Loucy (cell line): Measurements from ENCODE around the gene C12orf76.

Experiments used
- H2AFZ ChIP-seq: fragments of 200-600 bp; sonication (generic); 2 replicates; pipeline ENCODE4 v1.6.0; 2016; ENCODE audit warnings: antibody characterized with exemption, mild to moderate bottlenecking, low read length, moderate library complexity
- H3F3A ChIP-seq: fragments of 200-600 bp; 2 replicates; pipeline ENCODE4 v1.6.0; 2016; ENCODE audit warnings: antibody characterized with exemption, low read depth, mild to moderate bottlenecking
- H3K27me3 ChIP-seq: fragments of 200-600 bp; sonication (generic); 2 replicates; pipeline ENCODE4 v1.6.1; 2014; ENCODE audit warnings: low read length, mild to moderate bottlenecking; ENCODE audit not compliant: insufficient read depth, poor library complexity, severe bottlenecking
- H3K36me3 ChIP-seq: fragments of 200-600 bp; sonication (generic); 2 replicates; pipeline ENCODE4 v1.6.1; 2016; ENCODE audit warnings: low read length; ENCODE audit not compliant: insufficient read depth
- H3K4me1 ChIP-seq: fragments of 200-600 bp; sonication (generic); 2 replicates; pipeline ENCODE4 v1.5.1; 2014; ENCODE audit warnings: low read length, mild to moderate bottlenecking; ENCODE audit not compliant: insufficient read depth, poor library complexity, severe bottlenecking
- H3K4me2 ChIP-seq: fragments of 200-600 bp; sonication (generic); 2 replicates; pipeline ENCODE4 v1.6.0; 2014; ENCODE audit warnings: antibody characterized with exemption, low read length, low read depth, mild to moderate bottlenecking; ENCODE audit not compliant: poor library complexity, severe bottlenecking
- H3K4me3 ChIP-seq: fragments of 200-600 bp; sonication (generic); 2 replicates; pipeline ENCODE4 v1.5.1; 2014; ENCODE audit warnings: low read length, mild to moderate bottlenecking, mixed read lengths; ENCODE audit not compliant: poor library complexity, severe bottlenecking
- H3K79me2 ChIP-seq: fragments of 200-600 bp; sonication (generic); 2 replicates; pipeline ENCODE4 v1.6.1; 2014; ENCODE audit warnings: low read length; ENCODE audit not compliant: insufficient read depth
- H3K9ac ChIP-seq: fragments of 200-600 bp; sonication (generic); 2 replicates; pipeline ENCODE4 v1.6.0; 2014; ENCODE audit warnings: mild to moderate bottlenecking, low read depth, low read length, moderate library complexity; ENCODE audit not compliant: poor library complexity, severe bottlenecking
- H3K9me2 ChIP-seq: fragments of 200-600 bp; sonication (generic); replicated peaks from 2 replicates; pipeline ENCODE4 v1.6.1; 2016; ENCODE audit warnings: low read depth, low read length, mixed read lengths
- H3K9me3 ChIP-seq: fragments of 200-600 bp; sonication (generic); 2 replicates; pipeline ENCODE4 v1.6.1; 2014; ENCODE audit warnings: mild to moderate bottlenecking, antibody characterized with exemption, low read length, low read depth; ENCODE audit not compliant: insufficient read depth
- H4K20me1 ChIP-seq: fragments of 200-600 bp; sonication (generic); 2 replicates; pipeline ENCODE4 v1.6.0; 2014; ENCODE audit warnings: antibody characterized with exemption, low read length, mild to moderate bottlenecking; ENCODE audit not compliant: insufficient read depth, poor library complexity, severe bottlenecking
- CTCF ChIP-seq: fragments of 200-600 bp; sonication (generic); conservative IDR thresholded peaks from 2 replicates; pipeline ENCODE4 v1.5.1; 2014; ENCODE audit warnings: mild to moderate bottlenecking, antibody characterized with exemption, low read length
- EZH2phosphoT487 ChIP-seq: fragments of 200-600 bp; IDR thresholded peaks from 2 replicates; pipeline ENCODE4 v1.6.1; 2018; ENCODE audit warnings: antibody characterized with exemption, mild to moderate bottlenecking, moderate library complexity, borderline replicate concordance

C12orf76 gene

GRCh38 chr12:110004598-110004997, 43.7 kb downstream of the C12orf76 start:
- Histone ChIP-seq H3K4me2 (peak overlapping the region; percentile 35), H3K9me3 (no peaks in the 10 kb centered on the region), H3K9ac (no peak overlapping the region), H3K27me3 (no peaks in the 10 kb centered on the region), H3K79me2 (peaks cover 80% of the 10 kb centered on the region), H3K4me3 (no peak overlapping the region), H3K36me3 (no peaks in the 10 kb centered on the region), H3F3A (0 out of 2 replicates have a peak, but pooled peaks cover 4% of the 10 kb centered on the region), H2AFZ (no peak overlapping the region), H3K4me1 (peaks cover 25% of the 10 kb centered on the region), H3K9me2 (no peaks in the 10 kb centered on the region), H4K20me1 (peaks cover 4% of the 10 kb centered on the region)
- no peak for TF ChIP-seq EZH2phosphoT487
- TF ChIP-seq CTCF = no peak

GRCh38 chr12:110002676-110003515, 45.4 kb downstream of the C12orf76 start:
- Histone ChIP-seq H3F3A (0 out of 2 replicates have a peak, but pooled peaks cover 4% of the 10 kb centered on the region), H3K9me2 (no peaks in the 10 kb centered on the region), H3K9me3 (no peaks in the 10 kb centered on the region), H3K4me2 (peak overlapping the region; percentile 5), H3K4me3 (no peak overlapping the region), H4K20me1 (peaks cover 6% of the 10 kb centered on the region), H3K36me3 (no peaks in the 10 kb centered on the region), H3K79me2 (peaks cover 72% of the 10 kb centered on the region), H2AFZ (no peak overlapping the region), H3K4me1 (peaks cover 33% of the 10 kb centered on the region), H3K9ac (no peak overlapping the region), H3K27me3 (no peaks in the 10 kb centered on the region)
- TF ChIP-seq EZH2phosphoT487 (no peak), CTCF (no peak)

- no peak overlapping the region for H3K9ac ChIP-seq
- peaks cover 6% of the 10 kb centered on the region for H4K20me1 ChIP-seq
- H3K9me3 ChIP-seq = no peaks in the 10 kb centered on the region
- peak overlapping the region; percentile 88 for H3K4me2 ChIP-seq
- no peak overlapping the region for H2AFZ ChIP-seq
- no peaks in the 10 kb centered on the region for H3K9me2 ChIP-seq
- no peaks in the 10 kb centered on the region for H3K27me3 ChIP-seq
- peaks cover 61% of the 10 kb centered on the region for H3K79me2 ChIP-seq
- H3K36me3 ChIP-seq = no peaks in the 10 kb centered on the region
- no peak for TF ChIP-seq EZH2phosphoT487
- no peak for TF ChIP-seq CTCF
- peaks cover 35% of the 10 kb centered on the region for H3K4me1 ChIP-seq
- H3K4me3 ChIP-seq = no peak overlapping the region
- 0 out of 2 replicates have a peak, but pooled peaks cover 4% of the 10 kb centered on the region for H3F3A ChIP-seq
These were observed 46.7 kb downstream of the C12orf76 start for GRCh38 chr12:110001596-110001995.
